Body of pancreas (tissue), 4 donors: ENCODE data around the gene OR52K2.

Source experiments
- CTCF ChIP-seq, 7 experiments: fragments of 450-650 bp in 4 of 7; fragments of 200-600 bp in 3 of 7; sonication (generic) in 3 of 7; IDR thresholded peaks; one replicate each; pipeline ENCODE4 v1.5.1; 2016 to 2019; ENCODE audit warnings: antibody characterized with exemption in 7 of 7
- POLR2A ChIP-seq, 3 donors: fragments of 450-650 bp; IDR thresholded peaks; one replicate each; pipeline ENCODE4 v1.6.1; 2016; ENCODE audit warnings: antibody characterized with exemption in 3 of 3, mild to moderate bottlenecking in 2 of 3

- TF ChIP-seq CTCF (IDR thresholded peaks at IDR 0.05), result no peak
- no peak for TF ChIP-seq POLR2A (IDR thresholded peaks at IDR 0.05)
Observed at GRCh38 chr11:4493480-4493818, 44.4 kb downstream of the OR52K2 start.
